Caco-2 (cell line): Measurements from ENCODE around the gene FLCN. TPM values are rescaled to one million over a fixed set of nuclear protein-coding genes. Genes with fewer than 3 reads are reported as not detected.

ENCODE experiments used
- BruUV-seq: library from RNA; stranded (reverse); fragments of 400-500 nt; replicated peaks from 2 replicates; lab custom pipeline; 2021; lab: Mats Ljungman, UMichigan
- CTCF ChIA-PET: fragments of 300-600 bp; sonication (Branson Sonifier 250); formaldehyde crosslinking; loops from one replicate; lab custom pipeline; 2022; ENCODE audit warnings: antibody characterized with exemption; lab: Charles Lee
- POLR2A ChIA-PET: fragments of 300-600 bp; sonication (Branson Sonifier 250); formaldehyde crosslinking; loops from one replicate; lab custom pipeline; 2022; ENCODE audit warnings: antibody characterized with exemption; lab: Charles Lee
- DNase-seq, 2 experiments: peaks; one replicate each; pipeline versions ENCODE4 v3.0.0 to v3.0.0-alpha.2; 2020 to 2022
- H3K27me3 ChIP-seq: replicated peaks from 2 replicates; pipeline ENCODE4 v1.6.0; 2011; ENCODE audit warnings: low read length; ENCODE audit not compliant: control insufficient read depth, insufficient read depth
- H3K36me3 ChIP-seq: 2 replicates; pipeline ENCODE4 v1.5.1; 2011; ENCODE audit warnings: low read length; ENCODE audit not compliant: control insufficient read depth, insufficient read depth
- H3K4me1 ChIP-seq: fragments of 250-450 bp; sonication (Bioruptor Pico); 2 replicates; pipeline ENCODE4 v1.5.1; 2020; ENCODE audit warnings: mild to moderate bottlenecking
- H3K4me3 ChIP-seq: 2 replicates; pipeline ENCODE4 v1.5.1; 2011; ENCODE audit warnings: low read depth, mild to moderate bottlenecking, control low read depth, low read length
- H3K9me3 ChIP-seq: fragments of 250-450 bp; sonication (Bioruptor Pico); 2 replicates; pipeline ENCODE4 v1.5.1; 2020; ENCODE audit warnings: mild to moderate bottlenecking, moderate library complexity
- H3K27ac Mint-ChIP-seq: one replicate; pipeline ENCODE4 v1.8.0; 2022; ENCODE audit warnings: mixed read lengths; ENCODE audit not compliant: unreplicated experiment
- H3K27me3 Mint-ChIP-seq: one replicate; pipeline ENCODE4 v1.8.0; 2022; ENCODE audit warnings: mixed read lengths; ENCODE audit not compliant: insufficient read depth, unreplicated experiment
- H3K36me3 Mint-ChIP-seq: one replicate; pipeline ENCODE4 v1.8.0; 2022; ENCODE audit warnings: mild to moderate bottlenecking, mixed read lengths; ENCODE audit not compliant: insufficient read depth, unreplicated experiment
- H3K4me1 Mint-ChIP-seq: one replicate; pipeline ENCODE4 v1.8.0; 2022; ENCODE audit warnings: low read depth, mixed read lengths; ENCODE audit not compliant: unreplicated experiment
- H3K4me3 Mint-ChIP-seq: one replicate; pipeline ENCODE4 v1.8.0; 2022; ENCODE audit warnings: mild to moderate bottlenecking, moderate library complexity, mixed read lengths; ENCODE audit not compliant: unreplicated experiment
- H3K9me3 Mint-ChIP-seq: one replicate; pipeline ENCODE4 v1.8.0; 2022; ENCODE audit warnings: mixed read lengths; ENCODE audit not compliant: unreplicated experiment
- intact Hi-C: fragments of 100-400 bp; cut with micrococcal nuclease; formaldehyde crosslinking; loops from one replicate; pipeline ENCODE4 v1.10.0; 2022; ENCODE audit not compliant: unreplicated experiment
- total RNA-seq: library from RNA; stranded (reverse); gene quantifications from 2 replicates; pipeline ENCODE4 v1.2.3, GENCODE V29; 2022
- TF ChIP-seq, protein P1 (sequence below), 2 experiments: fragments of 200-600 bp in 1 of 2; IDR thresholded peaks; 1 replicate in 1 of 2; 2 replicates in 1 of 2; pipeline versions ENCODE4 v1.5.1 to v1.8.0; 2011 to 2022; ENCODE audit warnings: antibody characterized with exemption in 1 of 2, control low read depth in 1 of 2, inconsistent platforms in 1 of 2, low read depth in 1 of 2, low read length in 1 of 2, mild to moderate bottlenecking in 1 of 2, moderate library complexity in 1 of 2; ENCODE audit not compliant: insufficient read depth in 1 of 2, severe bottlenecking in 1 of 2, unreplicated experiment in 1 of 2

FLCN gene
- total RNA-seq, 1 experiment from 2014 or later = 69.0 TPM

DNA sequence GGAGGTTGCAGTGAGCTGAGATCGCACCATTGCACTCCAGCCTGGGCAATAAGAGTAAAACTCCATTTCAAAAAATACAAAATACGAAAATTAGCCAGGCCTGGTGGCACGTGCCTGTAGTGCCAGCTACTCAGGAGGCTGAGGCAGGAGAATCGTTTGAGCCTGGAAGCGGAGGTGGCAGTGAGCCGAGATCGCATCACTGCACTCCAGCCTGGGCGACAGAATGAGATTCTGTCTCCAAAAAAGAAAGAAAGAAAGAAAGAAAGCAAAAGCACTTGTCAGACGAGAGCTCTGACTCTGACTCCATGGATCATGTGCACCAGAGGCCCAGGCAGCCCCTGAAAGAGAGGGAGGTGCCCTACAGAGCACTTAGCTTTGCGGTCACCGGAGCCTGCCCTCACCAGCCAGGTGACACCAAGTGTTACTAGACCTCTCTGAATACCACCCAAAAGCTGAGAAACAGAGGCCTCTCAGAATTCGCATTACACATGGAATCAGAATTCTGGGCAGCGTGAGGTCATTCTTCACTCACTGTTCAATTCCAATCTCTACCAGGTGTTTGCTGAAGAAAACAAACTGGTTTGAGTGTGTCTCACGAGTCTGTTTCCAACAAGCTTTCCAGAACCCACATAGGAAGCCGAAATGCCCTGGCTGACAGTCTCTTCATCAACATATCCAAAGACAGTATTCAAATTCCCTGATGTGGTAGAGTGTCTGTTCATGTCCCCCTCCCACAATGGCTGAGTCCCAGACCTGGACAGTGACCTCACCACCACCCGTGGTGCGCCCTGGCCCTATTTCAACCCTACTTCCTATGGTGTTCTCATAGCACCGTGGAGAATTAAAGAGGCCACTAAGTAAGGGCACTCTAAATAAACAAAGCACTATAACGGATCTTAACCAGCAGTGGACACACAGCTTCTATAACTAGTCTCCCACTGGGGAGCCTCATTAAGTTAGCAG lies 1.5 kb downstream of the FLCN start:
- Mint-ChIP-seq H3K27ac (peak overlapping the region; percentile 100), H3K27me3 (no peaks in the 10 kb centered on the region), H3K4me1 (peaks cover 28% of the 10 kb centered on the region), H3K9me3 (no peaks in the 10 kb centered on the region), H3K4me3 (peak overlapping the region; percentile 88), H3K36me3 (peaks cover 53% of the 10 kb centered on the region)
- H3K4me3 ChIP-seq = peak overlapping the region; percentile 85
- no TSS peak for BruUV-seq
- peaks cover 2% of the 10 kb centered on the region; the same call in 1 of the 2 replicates for H3K36me3 ChIP-seq
- intact Hi-C loops = loop anchor here (2.0 to 10.0 kb wide), 2 partner anchors 45 to 79 kb away; partner anchors contain the start of gene COPS3
- TF ChIP-seq, protein P1, sequence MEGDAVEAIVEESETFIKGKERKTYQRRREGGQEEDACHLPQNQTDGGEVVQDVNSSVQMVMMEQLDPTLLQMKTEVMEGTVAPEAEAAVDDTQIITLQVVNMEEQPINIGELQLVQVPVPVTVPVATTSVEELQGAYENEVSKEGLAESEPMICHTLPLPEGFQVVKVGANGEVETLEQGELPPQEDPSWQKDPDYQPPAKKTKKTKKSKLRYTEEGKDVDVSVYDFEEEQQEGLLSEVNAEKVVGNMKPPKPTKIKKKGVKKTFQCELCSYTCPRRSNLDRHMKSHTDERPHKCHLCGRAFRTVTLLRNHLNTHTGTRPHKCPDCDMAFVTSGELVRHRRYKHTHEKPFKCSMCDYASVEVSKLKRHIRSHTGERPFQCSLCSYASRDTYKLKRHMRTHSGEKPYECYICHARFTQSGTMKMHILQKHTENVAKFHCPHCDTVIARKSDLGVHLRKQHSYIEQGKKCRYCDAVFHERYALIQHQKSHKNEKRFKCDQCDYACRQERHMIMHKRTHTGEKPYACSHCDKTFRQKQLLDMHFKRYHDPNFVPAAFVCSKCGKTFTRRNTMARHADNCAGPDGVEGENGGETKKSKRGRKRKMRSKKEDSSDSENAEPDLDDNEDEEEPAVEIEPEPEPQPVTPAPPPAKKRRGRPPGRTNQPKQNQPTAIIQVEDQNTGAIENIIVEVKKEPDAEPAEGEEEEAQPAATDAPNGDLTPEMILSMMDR (IDR thresholded peaks at IDR 0.05; ENCODE audit: insufficient read depth in 1 of 2, low read depth in 1 of 2, low read length in 1 of 2, severe bottlenecking in 1 of 2, unreplicated experiment in 1 of 2) = no peak
- no peaks in the 10 kb centered on the region for H3K27me3 ChIP-seq
- no peaks in the 10 kb centered on the region for H3K9me3 ChIP-seq
- ChIA-PET CTCF (no interaction called here), POLR2A (interaction anchor here (0.7 kb wide), 1 partner anchor 21 kb away, joined by 6 read pairs; no protein-coding TSS in a partner anchor)
- DNase-seq = no peak
- peaks cover 33% of the 10 kb centered on the region for H3K4me1 ChIP-seq

DNA sequence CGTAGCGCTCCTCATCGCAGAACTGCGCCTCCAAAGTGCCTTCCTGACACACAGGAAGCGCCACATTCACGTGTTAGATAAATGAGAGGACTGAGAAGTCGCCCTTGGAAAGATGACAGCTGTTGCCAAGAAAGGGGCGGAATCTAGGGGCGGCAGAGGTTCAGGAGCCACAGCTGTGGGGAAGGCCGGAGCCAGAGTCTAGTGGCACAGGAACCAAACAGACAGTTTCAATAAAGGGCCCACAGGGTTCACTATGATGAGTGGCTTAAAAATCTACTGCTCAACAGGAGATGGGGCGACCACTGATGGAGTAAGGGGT lies 4.7 kb downstream of the FLCN start:
- no TSS peak for BruUV-seq
- H3K4me1 Mint-ChIP-seq = peaks cover 28% of the 10 kb centered on the region
- no peaks in the 10 kb centered on the region for H3K27me3 Mint-ChIP-seq
- intact Hi-C loops = loop anchor here (10.0 kb wide), 1 partner anchor 83 kb away; no protein-coding TSS in a partner anchor
- TF ChIP-seq, protein P1 (IDR thresholded peaks at IDR 0.05; ENCODE audit: insufficient read depth in 1 of 2, low read depth in 1 of 2, low read length in 1 of 2, severe bottlenecking in 1 of 2, unreplicated experiment in 1 of 2) = no peak
- ChIA-PET POLR2A (no interaction called here), CTCF (no interaction called here)
- H3K36me3 Mint-ChIP-seq = peaks cover 73% of the 10 kb centered on the region
- peak overlapping the region; percentile 66 for H3K27ac Mint-ChIP-seq
- Histone ChIP-seq H3K9me3 (no peaks in the 10 kb centered on the region), H3K4me1 (peaks cover 27% of the 10 kb centered on the region), H3K4me3 (no peak overlapping the region), H3K36me3 (peaks cover 6% of the 10 kb centered on the region), H3K27me3 (no peaks in the 10 kb centered on the region)
- peak overlapping the region; percentile 45 for H3K4me3 Mint-ChIP-seq
- DNase-seq = no peak
- no peaks in the 10 kb centered on the region for H3K9me3 Mint-ChIP-seq

DNA sequence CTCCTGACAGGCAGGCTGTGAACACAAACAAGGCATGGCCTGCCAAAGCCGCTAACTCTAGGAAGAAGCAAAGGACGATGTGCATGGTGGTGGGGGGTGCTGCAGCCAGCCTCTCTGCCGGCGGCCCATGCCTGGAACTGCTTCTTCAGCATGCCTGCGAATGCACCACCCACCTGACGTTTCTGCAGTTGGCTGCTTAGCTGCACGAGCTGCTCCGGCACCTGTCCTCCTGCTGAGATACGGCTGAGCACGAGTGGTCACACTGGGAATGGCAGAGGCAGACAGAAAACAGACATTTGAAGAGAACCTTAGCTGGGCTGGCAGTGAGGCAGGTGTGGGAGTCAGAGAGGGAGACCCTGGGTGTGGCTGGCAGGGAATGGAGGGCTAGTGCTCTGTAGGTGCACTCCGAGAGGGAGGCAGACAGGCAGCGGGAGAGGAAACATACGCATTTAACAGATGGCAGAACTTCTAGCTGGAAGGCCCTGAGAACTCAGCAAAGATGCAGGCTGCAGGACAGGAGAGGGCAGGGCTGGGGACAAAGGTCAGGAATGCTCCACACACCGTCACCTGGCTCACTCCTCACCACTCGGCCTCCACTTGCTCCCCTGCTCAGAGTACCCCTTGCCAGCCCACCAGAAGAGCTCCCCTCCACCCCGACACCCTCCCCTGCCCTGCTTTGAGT lies 5.2 kb downstream of the FLCN start:
- DNase-seq = no peak
- no TSS peak for BruUV-seq
- H3K9me3 Mint-ChIP-seq = no peaks in the 10 kb centered on the region
- intact Hi-C loops = loop anchor here (10.0 kb wide), 1 partner anchor 83 kb away; no protein-coding TSS in a partner anchor
- H3K27ac Mint-ChIP-seq = peak overlapping the region; percentile 66
- Histone ChIP-seq H3K27me3 (no peaks in the 10 kb centered on the region), H3K4me1 (peaks cover 27% of the 10 kb centered on the region), H3K36me3 (peaks cover 6% of the 10 kb centered on the region), H3K4me3 (no peak overlapping the region), H3K9me3 (no peaks in the 10 kb centered on the region)
- POLR2A ChIA-PET = interaction anchor here (0.6 kb wide), 1 partner anchor 953 kb away, joined by 7 read pairs; no protein-coding TSS in a partner anchor
- H3K27me3 Mint-ChIP-seq = no peaks in the 10 kb centered on the region
- CTCF ChIA-PET = no interaction called here
- TF ChIP-seq, protein P1 (IDR thresholded peaks at IDR 0.05; ENCODE audit: insufficient read depth in 1 of 2, low read depth in 1 of 2, low read length in 1 of 2, severe bottlenecking in 1 of 2, unreplicated experiment in 1 of 2) = no peak
- H3K36me3 Mint-ChIP-seq = peaks cover 73% of the 10 kb centered on the region
- H3K4me3 Mint-ChIP-seq = peak overlapping the region; percentile 45
- peaks cover 28% of the 10 kb centered on the region for H3K4me1 Mint-ChIP-seq
